Endothelial cell of umbilical vein (primary cell): ENCODE results near the gene GPR42. TPM values are rescaled to one million over a fixed set of nuclear protein-coding genes. Genes with fewer than 3 reads are reported as not detected.

Experiments
- BruUV-seq: library from RNA; stranded (reverse); fragments of 400-500 nt; replicated peaks from 2 replicates; lab custom pipeline; 2021; lab: Mats Ljungman, UMichigan
- CTCF ChIA-PET: fragments of 300-600, 350-600 bp; sonication (Branson Sonifier 250); formaldehyde crosslinking; loops from one replicate; lab custom pipeline; 2021; ENCODE audit warnings: antibody characterized with exemption, inconsistent platforms; lab: Charles Lee
- POLR2A ChIA-PET: fragments of 300-600, 350-600 bp; sonication (Branson Sonifier 250); formaldehyde crosslinking; loops from one replicate; lab custom pipeline; 2021; ENCODE audit warnings: antibody characterized with exemption, inconsistent platforms; lab: Charles Lee
- DNase-seq: peaks from one replicate; pipeline ENCODE4 v3.0.0-alpha.2; 2011; ENCODE audit warnings: low read depth, low spot score
- FAIRE-seq: peaks from 2 replicates; lab custom pipeline; 2011; peaks lifted over from hg19 to GRCh38; lab: Jason Lieb, UNC
- H2AFZ ChIP-seq: 2 replicates; pipeline ENCODE4 v1.6.0; 2012; ENCODE audit warnings: low read depth, low read length, control low read depth, inconsistent platforms
- H3K27ac ChIP-seq: 2 replicates; pipeline ENCODE4 v1.5.1; 2011; ENCODE audit warnings: low read depth, mild to moderate bottlenecking, control low read depth, low read length, moderate library complexity; ENCODE audit not compliant: insufficient read depth
- H3K27me3 ChIP-seq, 2 experiments: 2 replicates each; pipeline versions ENCODE4 v1.6.0 to v1.6.1; 2011; ENCODE audit warnings: low read length in 2 of 2, mixed read lengths in 1 of 2; ENCODE audit not compliant: control insufficient read depth in 2 of 2, insufficient read depth in 2 of 2
- H3K36me3 ChIP-seq, 2 experiments: 2 replicates in 1 of 2; 3 replicates in 1 of 2; pipeline ENCODE4 v1.5.1; 2011; ENCODE audit warnings: low read length in 2 of 2, mild to moderate bottlenecking in 1 of 2, moderate library complexity in 1 of 2; ENCODE audit not compliant: control insufficient read depth in 2 of 2, insufficient read depth in 2 of 2; ENCODE audit errors: extremely low read depth in 1 of 2
- H3K4me1 ChIP-seq: 3 replicates; pipeline ENCODE4 v1.5.1; 2011; ENCODE audit warnings: mild to moderate bottlenecking, low read length; ENCODE audit not compliant: control insufficient read depth, insufficient read depth; ENCODE audit errors: extremely low read depth
- H3K4me2 ChIP-seq: 2 replicates; pipeline ENCODE4 v1.6.1; 2011; ENCODE audit warnings: low read length, control low read depth, mixed read lengths; ENCODE audit not compliant: insufficient read depth
- H3K4me3 ChIP-seq, 3 experiments: fragments of 200-600 bp in 1 of 3; sonication (generic), shearing (Covaris generic) in 1 of 3; replicated peaks in 1 of 3; 2 replicates each; pipeline ENCODE4 v1.5.1; 2011 to 2016; ENCODE audit warnings: control low read depth in 3 of 3, low read length in 3 of 3, mild to moderate bottlenecking in 2 of 3, inconsistent platforms in 1 of 3, low read depth in 1 of 3, moderate library complexity in 1 of 3; ENCODE audit not compliant: insufficient read depth in 1 of 3
- H3K79me2 ChIP-seq: 2 replicates; pipeline ENCODE4 v1.6.0; 2012; ENCODE audit warnings: low read length, inconsistent platforms; ENCODE audit not compliant: control insufficient read depth, insufficient read depth
- H3K9ac ChIP-seq: replicated peaks from 2 replicates; pipeline ENCODE3; 2011; ENCODE audit warnings: low read length, control low read depth; ENCODE audit not compliant: insufficient read depth; ENCODE audit errors: extremely low read depth
- H3K9me1 ChIP-seq: replicated peaks from 3 replicates; pipeline ENCODE4 v1.6.0; 2011; ENCODE audit warnings: mild to moderate bottlenecking, low read length; ENCODE audit not compliant: control insufficient read depth, insufficient read depth; ENCODE audit errors: extremely low read depth
- H3K9me3 ChIP-seq: replicated peaks from 2 replicates; pipeline ENCODE4 v1.5.1; 2012; ENCODE audit warnings: low read length, inconsistent platforms; ENCODE audit not compliant: control insufficient read depth, insufficient read depth
- H4K20me1 ChIP-seq: replicated peaks from 2 replicates; pipeline ENCODE3; 2011; ENCODE audit warnings: mild to moderate bottlenecking, low read length; ENCODE audit not compliant: control insufficient read depth, insufficient read depth; ENCODE audit errors: extremely low read depth
- EZH2 ChIP-seq: IDR thresholded peaks from 2 replicates; pipeline ENCODE4 v1.6.1; 2012; ENCODE audit warnings: borderline replicate concordance, low read depth, mild to moderate bottlenecking, moderate library complexity, low read length, inconsistent platforms; ENCODE audit not compliant: severe bottlenecking
- FOS ChIP-seq: IDR thresholded peaks from 2 replicates; pipeline ENCODE4 v1.6.1; 2011; ENCODE audit warnings: mild to moderate bottlenecking, low read length, moderate library complexity, borderline replicate concordance; ENCODE audit not compliant: insufficient read depth
- GATA2 ChIP-seq: IDR thresholded peaks from 2 replicates; pipeline ENCODE4 v1.7.0; 2011; ENCODE audit warnings: low read depth, mild to moderate bottlenecking, moderate library complexity, mixed read lengths, low read length; ENCODE audit not compliant: insufficient read length, insufficient read depth
- JUN ChIP-seq: IDR thresholded peaks from 2 replicates; pipeline ENCODE4 v1.6.1; 2011; ENCODE audit warnings: borderline replicate concordance, low read depth; ENCODE audit not compliant: insufficient read length, insufficient read depth
- MYC ChIP-seq: IDR thresholded peaks from one replicate; pipeline ENCODE4 v1.6.1; 2011; ENCODE audit warnings: mild to moderate bottlenecking, low read depth, low read length
- POLR2A ChIP-seq: IDR thresholded peaks from 2 replicates; pipeline ENCODE4 v1.6.1; 2012; ENCODE audit warnings: low read depth, mild to moderate bottlenecking, control low read depth, low read length
- POLR2AphosphoS5 ChIP-seq: IDR thresholded peaks from 2 replicates; pipeline ENCODE4 v1.6.1; 2012; ENCODE audit warnings: low read depth, mild to moderate bottlenecking, control low read depth, low read length, moderate library complexity; ENCODE audit not compliant: insufficient read depth
- dilution Hi-C: fragments of 300-500 bp; cut with MboI; formaldehyde crosslinking; loops from one replicate; pipeline ENCODE4 v1.15.0; 2019; ENCODE audit warnings: low sequenced_read_pairs; ENCODE audit not compliant: extremely low pct_ligation_motif_present
- intact Hi-C: fragments of 100-400 bp; cut with micrococcal nuclease; formaldehyde crosslinking; loops from one replicate; pipeline ENCODE4 v1.10.0; 2022
- polyA plus RNA-seq, 4 experiments: library from polyadenylated mRNA; depleted of rRNA in 3 of 4; stranded (reverse) in 3 of 4; unstranded in 1 of 4; fragments of >200 nt; gene quantifications; 2 replicates each; pipeline versions ENCODE4 v1.2.1 to v1.2.3, GENCODE V29; 2011 to 2012; ENCODE audit warnings: missing spikeins in 1 of 4
- total RNA-seq: library from RNA; stranded (reverse); gene quantifications from 2 replicates; pipeline ENCODE4 v1.2.3, GENCODE V29; 2021
- TF ChIP-seq, protein P1 (sequence below): IDR thresholded peaks from 2 replicates; pipeline ENCODE4 v1.6.1; 2011; ENCODE audit not compliant: insufficient read depth, insufficient read length
- TF ChIP-seq, protein P2 (sequence below), 2 donors: IDR thresholded peaks; 1 replicate in 1 of 2; 2 replicates in 1 of 2; pipeline ENCODE4 v1.5.1; 2011; ENCODE audit warnings: low read length in 2 of 2, mild to moderate bottlenecking in 2 of 2, moderate library complexity in 2 of 2, control low read depth in 1 of 2, inconsistent platforms in 1 of 2, low read depth in 1 of 2; ENCODE audit not compliant: insufficient read depth in 1 of 2; ENCODE audit errors: extremely low read depth in 1 of 2

The GPR42 gene
- total and polyA plus RNA-seq, 2 donors (not counting 3 experiments of a cell fraction or from before 2014, with no cell fraction given), result not detected

DNA sequence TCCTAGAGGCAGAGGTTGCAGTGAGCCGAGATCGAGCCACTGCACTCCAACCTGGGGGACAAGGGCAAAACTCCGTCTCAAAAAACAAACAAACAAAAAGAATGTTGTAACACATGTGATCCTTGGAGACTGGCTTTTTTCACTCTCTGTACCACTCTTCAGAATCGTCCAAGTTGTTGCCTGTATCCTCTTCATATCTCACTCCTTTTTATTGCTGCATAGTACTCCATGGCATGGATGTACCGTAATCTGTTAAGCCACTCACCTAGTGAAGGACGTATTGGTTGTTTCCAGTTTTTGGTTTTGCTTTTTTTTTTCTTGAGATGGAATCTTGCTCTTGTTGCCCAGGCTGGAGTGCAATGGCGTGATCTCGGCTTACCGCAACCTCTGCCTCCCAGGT, 48.9 kb upstream of the GPR42 start:
- Histone ChIP-seq H2AFZ (no peak overlapping the region), H3K9ac (no peak overlapping the region), H3K9me1 (no peaks in the 10 kb centered on the region), H3K4me1 (peaks cover 5% of the 10 kb centered on the region), H4K20me1 (no peaks in the 10 kb centered on the region), H3K27me3 (peaks cover 1 to 8% of the 10 kb centered on the region in 2 experiments), H3K27ac (no peak overlapping the region), H3K9me3 (no peaks in the 10 kb centered on the region), H3K4me2 (no peak overlapping the region), H3K36me3 (no peaks in the 10 kb centered on the region), H3K4me3 (no peak overlapping the region), H3K79me2 (no peaks in the 10 kb centered on the region)
- intact Hi-C loops (no loop called here), dilution Hi-C loops (no loop called here)
- TF ChIP-seq JUN (no peak), POLR2AphosphoS5 (no peak), FOS (no peak), POLR2A (no peak), EZH2 (no peak), MYC (no peak), GATA2 (no peak)
- TF ChIP-seq, protein P1, sequence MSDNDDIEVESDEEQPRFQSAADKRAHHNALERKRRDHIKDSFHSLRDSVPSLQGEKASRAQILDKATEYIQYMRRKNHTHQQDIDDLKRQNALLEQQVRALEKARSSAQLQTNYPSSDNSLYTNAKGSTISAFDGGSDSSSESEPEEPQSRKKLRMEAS, result no peak
- TF ChIP-seq, protein P2, sequence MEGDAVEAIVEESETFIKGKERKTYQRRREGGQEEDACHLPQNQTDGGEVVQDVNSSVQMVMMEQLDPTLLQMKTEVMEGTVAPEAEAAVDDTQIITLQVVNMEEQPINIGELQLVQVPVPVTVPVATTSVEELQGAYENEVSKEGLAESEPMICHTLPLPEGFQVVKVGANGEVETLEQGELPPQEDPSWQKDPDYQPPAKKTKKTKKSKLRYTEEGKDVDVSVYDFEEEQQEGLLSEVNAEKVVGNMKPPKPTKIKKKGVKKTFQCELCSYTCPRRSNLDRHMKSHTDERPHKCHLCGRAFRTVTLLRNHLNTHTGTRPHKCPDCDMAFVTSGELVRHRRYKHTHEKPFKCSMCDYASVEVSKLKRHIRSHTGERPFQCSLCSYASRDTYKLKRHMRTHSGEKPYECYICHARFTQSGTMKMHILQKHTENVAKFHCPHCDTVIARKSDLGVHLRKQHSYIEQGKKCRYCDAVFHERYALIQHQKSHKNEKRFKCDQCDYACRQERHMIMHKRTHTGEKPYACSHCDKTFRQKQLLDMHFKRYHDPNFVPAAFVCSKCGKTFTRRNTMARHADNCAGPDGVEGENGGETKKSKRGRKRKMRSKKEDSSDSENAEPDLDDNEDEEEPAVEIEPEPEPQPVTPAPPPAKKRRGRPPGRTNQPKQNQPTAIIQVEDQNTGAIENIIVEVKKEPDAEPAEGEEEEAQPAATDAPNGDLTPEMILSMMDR (IDR thresholded peaks at IDR 0.05; ENCODE audit: extremely low read depth in 1 of 2, insufficient read depth in 1 of 2, low read depth in 1 of 2, low read length in 2 of 2), result no peak
- CTCF ChIA-PET, result no interaction called here
- POLR2A ChIA-PET, result no interaction called here
- no TSS peak for BruUV-seq
- DNase-seq (no peak), FAIRE-seq (no peak)
